Left lobe of liver (tissue), 2 donors: ENCODE measurements around the gene CTRL. TPM values are rescaled to one million over a fixed set of nuclear protein-coding genes. Genes with fewer than 3 reads are reported as not detected.
"Not testable (repeated sequence)": the region's sequence is repeated elsewhere in the genome, so short reads cannot be mapped to it uniquely, and the experiment has no call there.

Experiments used
- ATAC-seq: fragments of 200-7000 bp; cut with Tn5 transposase; one replicate; pipeline ENCODE4 v1.9.1; 2020; ENCODE audit warnings: mild to moderate bottlenecking, moderate library complexity
- DNase-seq: peaks from one replicate; pipeline ENCODE4 v3.0.0-alpha.2; 2020; ENCODE audit warnings: low spot score
- total RNA-seq: library from RNA; stranded (reverse); gene quantifications from one replicate; pipeline ENCODE4 v1.2.1, GENCODE V29; 2021
- donor health status: DM: no; HTN: no; CAD: no; lungs with moderate emphysema.
- donor health status: DM: no; HTN: yes; CAD: no.

Gene CTRL
- total RNA-seq, 1 donor from 2014 or later = 0.73 TPM

DNA sequence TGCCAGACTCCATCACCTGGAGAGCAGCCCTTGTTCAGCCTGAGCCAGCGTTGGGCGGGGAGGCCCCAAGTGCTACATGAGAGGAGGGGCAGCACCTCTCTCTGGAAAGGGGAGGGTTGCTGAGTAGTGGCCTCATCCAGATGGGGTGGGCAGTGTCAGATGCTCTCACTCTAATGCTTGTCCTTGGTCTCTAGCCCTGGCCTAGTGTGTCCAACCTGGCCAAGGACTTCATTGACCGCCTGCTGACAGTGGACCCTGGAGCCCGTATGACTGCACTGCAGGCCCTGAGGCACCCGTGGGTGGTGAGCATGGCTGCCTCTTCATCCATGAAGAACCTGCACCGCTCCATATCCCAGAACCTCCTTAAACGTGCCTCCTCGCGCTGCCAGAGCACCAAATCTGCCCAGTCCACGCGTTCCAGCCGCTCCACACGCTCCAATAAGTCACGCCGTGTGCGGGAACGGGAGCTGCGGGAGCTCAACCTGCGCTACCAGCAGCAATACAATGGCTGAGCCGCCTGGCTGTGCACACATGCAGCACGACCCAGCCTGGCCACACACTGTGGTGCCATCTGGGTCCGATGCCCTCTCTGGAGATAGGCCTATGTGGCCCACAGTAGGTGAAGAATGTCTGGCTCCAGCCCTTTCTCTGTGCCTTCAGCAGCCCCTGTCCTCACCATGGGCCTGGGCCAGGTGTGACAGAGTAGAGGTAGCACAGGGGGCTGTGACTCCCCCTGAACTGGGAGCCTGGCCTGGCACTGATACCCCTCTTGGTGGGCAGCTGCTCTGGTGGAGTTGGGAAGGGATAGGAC, 4.3 kb downstream of the CTRL start:
- DNase-seq (no peak), ATAC-seq (no peak)

DNA sequence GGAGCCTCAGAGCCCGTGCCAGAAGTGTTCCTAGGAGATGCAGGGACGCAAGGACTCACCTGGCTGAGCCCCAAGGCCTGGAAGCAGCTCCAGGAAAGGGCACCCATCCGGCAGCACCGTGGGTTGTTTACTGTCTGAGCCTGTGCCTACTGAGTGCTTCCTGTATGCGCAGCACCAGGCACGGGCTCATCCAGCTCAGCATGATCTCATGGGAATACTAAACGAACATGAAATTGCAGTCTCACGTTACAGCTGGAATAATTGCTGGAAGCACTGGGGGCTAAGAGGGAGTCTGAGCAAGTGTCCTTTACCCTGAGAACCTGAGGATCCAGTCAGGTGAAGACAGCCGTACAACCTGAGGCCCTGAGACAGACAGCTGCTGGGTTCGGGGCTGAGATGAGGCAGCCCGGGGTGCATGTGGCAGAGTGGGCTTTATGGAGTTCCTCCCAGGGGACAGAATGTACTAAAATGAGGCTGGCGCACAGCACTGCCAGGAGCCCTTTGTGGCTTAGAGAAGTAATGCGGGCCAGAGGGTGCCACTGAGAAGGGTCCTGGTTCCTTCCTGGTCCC, 5.4 kb downstream of the CTRL start:
- DNase-seq = peak; percentile 46
- ATAC-seq = no peak

DNA sequence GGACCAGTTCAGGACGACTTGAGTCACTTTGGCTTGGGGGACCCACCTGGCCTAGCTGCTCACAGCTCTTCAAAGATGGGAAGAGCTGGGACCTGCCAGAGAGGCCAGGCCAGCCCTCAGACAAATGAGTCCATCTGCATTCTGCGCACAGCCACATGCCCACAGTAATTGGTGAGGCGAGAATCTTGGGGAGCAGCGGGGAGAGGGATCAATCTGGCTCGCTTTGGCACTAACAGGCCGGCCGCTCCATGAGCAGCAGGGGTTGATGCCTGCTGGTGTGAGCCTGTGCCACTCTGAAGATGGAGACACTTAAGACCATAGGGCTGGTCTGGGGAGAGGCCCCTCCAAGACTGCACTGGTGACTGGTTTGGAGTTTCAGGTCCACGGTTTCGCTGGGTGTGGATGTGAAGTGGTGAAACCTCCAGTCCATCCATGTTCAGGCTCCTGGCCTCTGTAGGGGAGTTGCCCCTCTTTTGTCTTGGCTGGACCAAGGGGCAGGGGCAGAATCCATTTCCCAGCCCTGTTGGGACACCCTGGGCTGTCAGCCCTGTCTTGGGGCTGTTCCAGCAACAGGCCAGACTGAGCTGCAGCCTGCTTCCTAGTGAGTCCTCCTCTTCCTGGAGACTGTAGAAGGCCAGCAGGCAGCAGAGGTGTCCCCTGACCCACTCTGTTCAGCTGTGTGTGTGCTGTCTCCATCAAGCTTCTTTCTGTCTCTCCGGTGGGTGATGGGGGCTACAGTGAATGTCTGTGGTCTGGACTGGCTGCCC, 7.3 kb downstream of the CTRL start:
- DNase-seq (peak; percentile 50), ATAC-seq (peak; percentile 42)

DNA sequence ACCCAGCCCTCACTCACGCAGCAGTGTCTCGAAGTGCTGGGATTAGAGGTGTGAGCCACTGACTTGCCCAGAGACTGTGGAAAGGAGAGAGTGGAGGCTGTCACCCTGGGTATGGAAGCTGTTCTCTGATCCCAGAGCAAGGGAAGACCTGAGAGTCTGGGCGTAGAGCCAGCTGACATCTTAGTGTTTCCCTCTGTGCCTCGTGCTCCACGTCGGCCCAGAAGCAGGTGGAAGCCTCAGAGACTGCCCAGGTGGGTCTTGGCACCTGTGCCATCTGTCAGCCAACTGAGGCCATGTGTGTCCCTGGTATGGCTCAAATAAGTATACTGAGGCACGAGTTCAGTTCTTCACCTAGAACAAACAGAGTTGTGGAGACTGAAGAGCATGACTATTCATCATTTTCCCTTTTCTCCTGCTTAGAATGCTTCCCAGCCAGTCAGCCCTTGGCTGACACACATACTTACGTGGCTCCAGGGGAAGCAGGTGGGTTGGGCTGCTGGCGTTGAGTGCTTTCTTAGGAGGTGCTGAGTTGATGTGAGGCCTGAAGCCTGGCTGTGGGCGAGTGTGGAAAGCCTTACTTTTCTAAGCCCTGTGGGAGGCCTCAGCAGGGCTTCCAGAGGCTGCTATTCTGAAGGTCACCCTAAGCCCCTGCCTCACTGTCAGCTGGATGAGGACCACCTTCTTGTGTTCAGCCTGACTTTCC, 8.1 kb downstream of the CTRL start:
- ATAC-seq (peak; percentile 19), DNase-seq (peak; percentile 47)

DNA sequence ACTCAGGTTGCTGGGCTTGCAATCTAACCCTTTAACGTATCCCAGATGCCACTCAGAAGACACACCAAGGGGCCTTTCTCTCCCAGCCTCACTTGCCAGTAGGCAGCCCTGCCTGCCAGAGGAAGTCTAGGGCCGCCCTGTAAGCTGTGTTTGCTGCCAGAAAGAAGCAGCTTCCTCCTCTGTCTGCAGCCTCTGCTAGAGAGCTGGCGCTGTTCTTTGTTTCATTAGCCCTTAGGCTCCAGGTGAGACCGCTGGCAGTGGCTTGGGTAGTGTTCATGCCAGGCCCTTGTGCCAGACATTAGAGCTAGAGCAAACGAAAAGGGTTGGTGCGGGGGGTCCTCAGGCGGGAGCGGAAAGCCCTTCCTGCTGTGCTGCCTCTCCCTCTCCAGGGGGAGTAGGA, 8.9 kb downstream of the CTRL start:
- no peak for DNase-seq
- ATAC-seq = no peak

DNA sequence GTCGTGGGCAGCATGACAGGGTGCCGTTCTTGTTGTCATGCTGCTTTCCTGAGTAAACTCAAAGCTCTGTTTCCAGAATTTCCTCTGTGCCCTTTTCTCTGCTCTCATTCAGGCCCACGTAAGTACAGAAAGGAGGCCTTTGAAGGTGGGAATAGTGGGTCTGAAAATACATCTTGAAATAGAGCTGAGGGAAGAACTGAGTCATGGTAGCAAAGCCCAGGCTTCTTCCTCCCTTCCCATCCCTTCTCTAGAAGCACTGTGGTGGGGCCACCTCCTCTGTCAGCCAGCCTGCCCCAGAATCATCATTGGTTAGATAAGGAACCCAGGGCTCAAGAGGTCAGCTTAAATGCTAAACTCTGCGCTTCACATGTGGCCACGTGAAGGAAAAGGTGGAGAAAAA, 9.4 kb downstream of the CTRL start:
- DNase-seq (no peak), ATAC-seq (no peak)

DNA sequence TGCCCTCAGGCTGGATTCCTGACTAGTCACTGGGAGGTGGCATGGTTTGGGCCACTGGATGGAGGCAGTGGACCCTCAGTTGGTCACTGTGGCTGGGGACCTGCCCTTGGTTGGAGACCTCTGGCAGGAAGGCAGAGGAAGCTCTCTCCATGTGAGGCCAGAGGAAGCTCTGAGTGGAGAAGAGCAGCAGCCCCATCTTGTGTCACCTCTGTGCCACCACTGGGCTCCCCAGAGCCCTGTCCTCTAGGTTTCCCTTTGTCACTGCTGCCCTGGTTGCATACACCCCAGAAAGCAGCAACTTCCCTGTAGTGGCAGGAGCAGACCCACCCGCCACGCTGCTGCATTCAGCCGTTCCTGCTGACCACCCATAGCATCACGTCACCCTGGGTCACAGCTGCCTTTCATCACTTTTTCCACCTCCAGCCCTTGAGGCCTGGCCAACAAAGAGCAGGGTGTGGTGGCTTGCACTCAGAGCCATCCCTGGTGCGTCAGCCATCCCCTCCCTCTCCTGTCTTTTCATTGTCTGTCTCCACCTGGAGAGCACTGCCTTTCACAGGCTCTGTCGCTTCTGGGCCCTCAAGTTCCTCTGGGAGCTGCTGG, 11.9 kb downstream of the CTRL start:
- DNase-seq = no peak
- no peak for ATAC-seq

DNA sequence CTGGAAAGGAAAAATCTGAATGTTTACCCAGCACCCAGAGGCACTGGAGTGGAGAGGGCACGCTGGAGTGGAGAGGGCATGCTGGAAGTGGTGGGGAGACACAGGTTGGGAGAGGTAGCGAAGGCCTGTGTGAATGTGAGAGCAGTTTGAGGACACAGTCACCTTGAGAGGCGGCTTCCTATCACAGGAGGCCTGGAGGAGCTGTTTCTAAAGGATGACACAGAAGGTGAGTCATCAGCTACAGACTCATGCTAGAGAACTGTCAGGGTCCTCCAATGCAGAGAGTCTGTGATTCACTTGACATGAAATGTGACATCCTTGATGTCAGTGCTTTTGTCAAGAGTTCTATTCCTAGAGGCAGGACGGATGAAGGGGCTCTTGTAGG, 13.8 kb downstream of the CTRL start:
- DNase-seq (no peak), ATAC-seq (no peak)

DNA sequence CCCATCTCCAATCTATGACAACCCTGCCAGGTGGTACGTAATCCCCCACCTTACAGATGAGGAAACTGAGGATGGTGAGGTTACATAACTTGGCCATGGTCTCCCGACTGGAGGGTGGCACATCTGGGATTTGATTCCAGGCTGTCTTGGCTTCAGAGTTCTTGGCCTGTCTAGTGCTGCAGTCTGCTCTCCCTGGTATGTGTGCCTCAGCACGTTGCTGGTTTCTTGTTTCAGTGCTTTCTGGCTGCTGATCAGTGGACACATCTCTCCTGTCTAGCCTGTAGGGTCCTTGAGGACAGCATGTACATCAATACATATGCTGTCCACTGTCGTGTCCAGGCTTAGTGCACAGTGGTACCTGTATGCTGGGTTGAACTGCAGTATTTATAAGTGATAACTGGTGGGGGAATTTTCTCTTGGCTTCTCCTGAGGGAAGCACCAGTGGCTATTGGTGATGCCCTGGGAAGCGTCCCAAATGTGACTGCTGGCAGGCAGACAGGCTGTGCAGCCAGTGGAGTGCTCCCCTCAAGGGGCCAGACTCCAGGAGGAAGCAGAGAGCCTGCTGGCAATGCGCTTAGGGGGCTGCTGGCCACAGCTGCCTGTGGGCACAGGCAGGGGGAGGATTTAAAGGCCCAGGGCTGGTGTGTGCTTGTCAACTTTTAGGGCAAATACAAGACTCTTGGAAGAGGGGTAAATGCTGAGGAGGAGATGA, 14.4 kb downstream of the CTRL start:
- ATAC-seq (peak; percentile 7), DNase-seq (peak; percentile 51)

DNA sequence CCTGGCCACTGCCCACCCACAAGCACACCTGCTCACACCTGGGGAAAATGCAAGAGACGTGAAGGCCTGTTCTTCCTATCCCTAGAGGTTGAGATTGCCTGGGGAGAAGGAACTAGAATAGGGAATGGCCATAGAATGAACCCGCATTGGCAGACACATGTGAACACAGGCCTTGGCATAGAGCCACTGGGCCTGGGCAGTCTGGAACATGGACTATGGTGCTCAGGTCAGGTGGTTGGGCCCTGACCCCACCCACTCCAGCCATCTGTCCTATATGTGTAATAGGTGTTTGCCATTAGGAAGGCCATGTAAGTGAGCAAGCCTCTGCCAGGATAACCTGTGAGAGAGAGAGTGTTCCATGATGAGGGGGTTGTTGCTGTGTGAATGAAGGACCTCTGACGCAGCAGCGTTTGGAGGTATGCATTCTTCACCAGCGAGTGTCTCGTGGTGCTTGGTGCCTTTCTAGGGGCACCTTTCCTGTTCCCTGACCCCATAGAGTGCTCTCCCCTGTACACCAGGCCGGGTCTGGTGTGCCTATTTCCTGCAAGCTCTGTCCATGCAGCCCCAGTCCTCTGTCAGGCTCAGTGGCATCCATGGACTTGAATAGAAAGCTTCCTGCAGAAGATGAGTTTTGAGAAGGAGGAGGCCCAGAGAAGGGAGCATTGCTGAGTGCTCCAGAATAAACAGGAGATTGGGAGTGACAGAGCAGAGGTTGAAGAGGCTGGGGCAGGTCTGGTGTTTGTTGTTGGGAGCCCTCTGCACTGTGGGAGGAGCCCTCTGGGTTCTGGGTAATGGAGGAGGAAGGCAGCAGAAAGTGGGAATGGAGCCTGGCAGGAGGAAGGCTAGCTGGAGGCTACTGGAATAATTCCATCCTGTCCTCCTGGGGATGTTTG, 15.6 kb downstream of the CTRL start:
- peak; percentile 89 for DNase-seq
- peak; percentile 84 for ATAC-seq

DNA sequence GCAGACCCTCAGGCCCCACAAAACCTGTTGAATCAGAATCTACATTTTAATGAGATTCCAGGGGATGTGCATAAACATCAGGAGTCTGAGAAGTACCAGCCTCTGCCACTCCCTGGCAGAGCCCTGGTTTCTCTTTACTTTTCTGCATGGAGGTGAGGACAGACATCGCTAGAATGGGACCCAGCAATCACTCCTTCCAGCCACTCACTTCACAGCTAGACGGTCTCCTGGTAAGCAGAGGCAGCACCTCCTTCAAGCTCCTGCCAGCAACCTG, 16.2 kb downstream of the CTRL start:
- DNase-seq = not testable (repeated sequence)
- ATAC-seq = peak; percentile 7

DNA sequence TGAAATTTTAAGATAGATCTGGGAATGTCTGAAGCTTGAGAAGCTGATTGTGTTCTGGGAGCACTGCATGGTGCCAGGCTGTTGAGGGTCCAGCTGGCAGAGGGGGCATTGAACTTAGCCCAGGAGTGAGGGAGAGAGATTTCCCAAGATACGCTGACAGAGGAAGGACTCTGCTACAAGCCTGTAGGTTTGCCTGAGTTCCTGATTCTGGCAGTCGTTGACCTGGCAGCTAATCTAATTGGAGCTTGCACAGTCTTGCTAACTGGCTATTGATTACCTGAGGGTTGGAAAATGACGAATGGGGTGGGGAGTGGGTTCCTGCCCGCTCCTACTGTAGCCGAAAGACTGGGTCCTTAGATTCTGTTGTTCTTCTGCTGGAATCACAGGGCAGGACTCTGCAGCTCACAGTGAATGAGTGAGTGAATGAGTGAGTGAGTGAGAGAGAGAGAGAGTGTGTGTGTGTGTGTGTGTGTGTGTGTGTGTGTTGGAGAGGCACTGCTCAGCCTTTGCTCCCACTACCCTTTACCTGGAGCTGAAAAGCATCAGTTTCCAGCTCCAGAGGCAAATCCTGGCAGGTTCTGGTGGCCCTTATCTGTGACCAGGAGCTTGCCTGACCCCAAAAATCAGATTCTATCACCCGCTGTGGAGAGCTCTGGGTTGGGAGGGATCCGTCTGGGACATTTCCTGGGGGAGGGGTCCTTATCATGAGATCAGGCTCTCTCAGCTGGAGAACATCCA, 16.7 kb downstream of the CTRL start:
- ATAC-seq (peak; percentile 67), DNase-seq (peak; percentile 77)

DNA sequence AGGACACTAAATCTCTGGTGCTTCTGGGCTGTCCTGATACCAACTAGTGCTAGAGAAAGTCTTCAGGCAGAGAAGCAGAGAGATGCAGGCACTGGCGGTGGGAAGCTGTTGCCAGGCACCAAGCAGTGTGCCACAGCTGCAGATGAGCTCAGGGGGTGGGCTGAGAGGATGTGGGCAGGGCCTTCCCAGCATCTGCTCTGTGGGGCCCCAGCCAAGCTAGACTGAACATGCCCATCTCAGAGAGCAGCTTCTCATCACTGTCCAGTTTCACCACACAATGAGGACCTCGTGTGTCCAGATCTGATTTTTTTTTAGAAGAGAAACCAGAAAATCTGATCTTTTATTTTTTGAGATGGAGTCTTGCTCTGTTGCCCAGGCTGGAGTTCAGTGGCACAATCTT, 21.5 kb downstream of the CTRL start:
- no peak for ATAC-seq
- no peak for DNase-seq

DNA sequence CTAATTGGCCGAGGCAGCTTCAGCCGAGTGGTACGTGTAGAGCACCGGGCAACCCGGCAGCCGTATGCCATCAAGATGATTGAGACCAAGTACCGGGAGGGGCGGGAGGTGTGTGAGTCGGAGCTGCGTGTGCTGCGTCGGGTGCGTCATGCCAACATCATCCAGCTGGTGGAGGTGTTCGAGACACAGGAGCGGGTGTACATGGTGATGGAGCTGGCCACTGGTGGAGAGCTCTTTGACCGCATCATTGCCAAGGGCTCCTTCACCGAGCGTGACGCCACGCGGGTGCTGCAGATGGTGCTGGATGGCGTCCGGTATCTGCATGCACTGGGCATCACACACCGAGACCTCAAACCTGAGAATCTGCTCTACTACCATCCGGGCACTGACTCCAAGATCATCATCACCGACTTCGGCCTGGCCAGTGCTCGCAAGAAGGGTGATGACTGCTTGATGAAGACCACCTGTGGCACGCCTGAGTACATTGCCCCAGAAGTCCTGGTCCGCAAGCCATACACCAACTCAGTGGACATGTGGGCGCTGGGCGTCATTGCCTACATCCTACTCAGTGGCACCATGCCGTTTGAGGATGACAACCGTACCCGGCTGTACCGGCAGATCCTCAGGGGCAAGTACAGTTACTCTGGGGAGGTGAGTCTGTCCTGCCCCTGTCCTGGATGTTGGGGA, 22.5 kb downstream of the CTRL start:
- ATAC-seq (no peak), DNase-seq (no peak)

DNA sequence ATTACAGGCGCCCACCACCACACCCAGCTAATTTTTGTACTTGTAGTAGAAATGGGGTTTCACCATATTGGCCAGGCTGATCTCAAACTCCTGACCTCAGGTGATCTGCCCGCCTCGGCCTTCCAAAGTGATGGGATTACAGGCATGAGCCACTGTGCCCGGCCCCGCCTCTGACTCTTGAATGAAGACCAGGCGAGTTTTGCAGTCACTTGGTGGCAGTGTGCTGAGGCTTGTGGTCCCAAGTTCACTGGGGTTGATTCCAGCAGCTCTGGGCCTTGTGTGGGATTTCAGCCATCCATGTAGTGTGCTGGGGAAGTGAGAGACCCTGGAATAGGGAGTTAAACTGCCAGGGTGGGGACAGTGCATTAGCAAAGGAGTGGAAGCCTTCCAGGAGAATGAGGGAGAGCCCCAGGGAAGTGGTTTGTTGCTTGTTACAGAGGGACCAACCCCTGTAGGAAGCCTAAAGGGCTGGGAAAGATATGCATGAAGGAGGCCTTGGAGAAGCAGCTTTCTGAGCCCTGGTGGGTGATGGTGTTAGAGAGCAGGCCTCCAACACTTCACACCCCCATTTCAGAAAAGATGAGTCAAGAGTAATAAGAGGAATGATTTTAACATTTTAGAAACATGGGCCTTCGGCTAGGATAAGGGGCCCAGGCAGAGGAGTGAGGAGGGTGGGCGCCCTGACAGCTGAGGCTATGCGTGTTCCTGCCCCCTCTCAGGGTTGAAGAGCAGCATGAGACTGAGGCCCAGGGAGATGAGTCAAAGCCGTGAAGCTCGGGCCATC, 24.1 kb downstream of the CTRL start:
- DNase-seq (peak; percentile 83), ATAC-seq (peak; percentile 96)

DNA sequence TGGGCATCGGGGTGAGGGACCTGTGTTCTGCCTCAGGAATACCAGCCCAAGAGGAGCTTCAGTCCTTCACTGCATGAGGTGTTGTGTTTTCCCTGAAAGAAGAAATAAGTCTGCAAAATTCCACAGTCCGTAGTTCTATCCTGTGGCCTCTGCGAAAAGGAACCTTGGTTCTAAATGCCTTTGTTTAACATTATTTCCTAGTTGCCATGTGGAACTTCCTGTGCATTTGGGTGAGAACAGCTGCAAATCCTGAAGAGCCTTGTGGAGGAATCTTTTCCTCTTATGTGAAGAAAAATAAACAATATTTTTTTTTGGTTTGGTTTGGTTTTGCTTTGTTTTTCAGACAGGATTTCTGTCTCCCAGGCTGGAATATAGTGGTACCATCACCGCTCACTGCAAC, 28.8 kb downstream of the CTRL start:
- ATAC-seq (no peak), DNase-seq (no peak)

DNA sequence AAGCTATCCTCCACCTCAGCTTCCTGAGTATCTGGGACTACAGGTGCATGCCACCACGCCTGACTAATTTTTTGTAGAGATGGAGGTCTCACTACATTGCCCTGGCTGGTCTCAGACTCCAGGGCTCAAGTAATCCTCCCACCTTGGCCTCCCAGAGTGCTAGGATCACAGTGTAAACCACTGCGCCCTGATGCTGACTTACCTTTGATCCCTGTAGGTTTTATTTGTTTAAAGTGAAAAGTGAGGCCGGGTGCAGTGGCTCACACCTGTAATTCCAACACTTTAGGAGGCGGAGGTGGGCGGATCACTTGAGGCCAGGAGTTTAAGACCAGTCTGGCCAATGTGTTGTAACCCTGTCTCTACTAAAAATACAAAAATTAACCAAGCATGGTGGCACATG, 29.9 kb downstream of the CTRL start:
- DNase-seq (no peak), ATAC-seq (peak; percentile 57)
